HepG2 (cell line): ENCODE results near the gene KCNAB1.

Source experiments
- ATRX ChIP-seq: sonication (generic); formaldehyde crosslinking; IDR thresholded peaks from 2 replicates; pipeline ENCODE4 v1.4.0; 2020; ENCODE audit warnings: missing genetic modification reagents, borderline replicate concordance
- CBX5 ChIP-seq: sonication (generic); formaldehyde crosslinking; IDR thresholded peaks from 2 replicates; pipeline ENCODE4 v1.4.0; 2020; ENCODE audit warnings: missing genetic modification reagents, borderline replicate concordance
- CHCHD3 ChIP-seq: sonication (generic); formaldehyde crosslinking; IDR thresholded peaks from 2 replicates; pipeline ENCODE4 v1.8.0; 2022; ENCODE audit warnings: mild to moderate bottlenecking, missing genetic modification reagents, moderate library complexity
- CTCF ChIP-seq: sonication (generic); formaldehyde crosslinking; IDR thresholded peaks from 2 replicates; pipeline ENCODE4 v1.5.0; 2020; ENCODE audit warnings: mild to moderate bottlenecking, missing genetic modification reagents, moderate library complexity
- KDM4B ChIP-seq: sonication (generic); formaldehyde crosslinking; IDR thresholded peaks from 2 replicates; pipeline ENCODE4 v1.4.0; 2020; ENCODE audit warnings: missing genetic modification reagents
- KLF9 ChIP-seq: IDR thresholded peaks from 2 replicates; pipeline ENCODE4 v1.6.1; 2016; ENCODE audit warnings: low read depth
- MZF1 ChIP-seq: sonication (generic); formaldehyde crosslinking; IDR thresholded peaks from 2 replicates; pipeline ENCODE4 v1.8.1; 2023; ENCODE audit warnings: mild to moderate bottlenecking, missing genetic modification reagents, borderline replicate concordance
- NFE2L2 ChIP-seq: fragments of 150-350 bp; IDR thresholded peaks from 2 replicates; pipeline ENCODE4 v1.6.1; 2014; ENCODE audit warnings: low read length
- POLR2AphosphoS5 ChIP-seq: IDR thresholded peaks from 2 replicates; pipeline ENCODE4 v1.6.1; 2012; ENCODE audit warnings: low read depth, low read length
- ZNF549 ChIP-seq: sonication (generic); formaldehyde crosslinking; IDR thresholded peaks from 2 replicates; pipeline ENCODE4 v1.5.0; 2020; ENCODE audit warnings: missing genetic modification reagents

DNA sequence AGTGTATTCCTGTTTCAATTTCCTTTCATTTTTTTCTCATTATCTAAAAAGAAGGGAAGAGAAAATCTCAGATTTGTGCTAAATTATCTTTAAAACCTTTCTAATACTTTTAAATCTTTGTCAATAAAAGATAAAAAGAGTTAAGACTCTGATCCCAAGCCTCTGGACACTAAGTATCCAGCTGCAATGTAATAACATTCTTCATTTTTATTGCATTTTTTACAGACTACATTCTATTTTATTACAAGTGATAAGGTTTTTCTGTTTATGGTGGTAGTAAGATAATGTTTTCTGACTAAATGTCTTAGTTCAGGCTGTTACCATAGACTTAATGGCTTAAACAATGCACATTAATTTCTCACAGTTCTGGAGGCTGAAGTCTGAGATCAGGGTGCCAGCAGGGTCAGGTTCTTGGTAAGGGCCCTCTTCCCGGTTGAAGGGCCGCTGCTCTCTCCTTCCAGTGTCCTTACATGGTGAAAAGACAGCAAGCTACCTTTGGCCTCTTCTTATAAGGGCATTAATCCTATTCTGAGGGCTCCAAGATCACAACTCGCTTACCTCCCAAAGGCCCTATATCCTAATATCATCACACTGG is 19.7 kb downstream of the KCNAB1 start:
- TF ChIP-seq NFE2L2 (no peak), CTCF (CRISPR knock-in tag) (no peak), MZF1 (CRISPR knock-in tag) (no peak), CBX5 (CRISPR knock-in tag) (no peak), KLF9 (CRISPR knock-in tag) (no peak), ZNF549 (CRISPR knock-in tag) (no peak), CHCHD3 (CRISPR knock-in tag) (no peak), POLR2AphosphoS5 (no peak), KDM4B (CRISPR knock-in tag) (no peak), ATRX (CRISPR knock-in tag) (no peak)
